ENCODE results near the gene EPAS1.

EPAS1 gene

DNA sequence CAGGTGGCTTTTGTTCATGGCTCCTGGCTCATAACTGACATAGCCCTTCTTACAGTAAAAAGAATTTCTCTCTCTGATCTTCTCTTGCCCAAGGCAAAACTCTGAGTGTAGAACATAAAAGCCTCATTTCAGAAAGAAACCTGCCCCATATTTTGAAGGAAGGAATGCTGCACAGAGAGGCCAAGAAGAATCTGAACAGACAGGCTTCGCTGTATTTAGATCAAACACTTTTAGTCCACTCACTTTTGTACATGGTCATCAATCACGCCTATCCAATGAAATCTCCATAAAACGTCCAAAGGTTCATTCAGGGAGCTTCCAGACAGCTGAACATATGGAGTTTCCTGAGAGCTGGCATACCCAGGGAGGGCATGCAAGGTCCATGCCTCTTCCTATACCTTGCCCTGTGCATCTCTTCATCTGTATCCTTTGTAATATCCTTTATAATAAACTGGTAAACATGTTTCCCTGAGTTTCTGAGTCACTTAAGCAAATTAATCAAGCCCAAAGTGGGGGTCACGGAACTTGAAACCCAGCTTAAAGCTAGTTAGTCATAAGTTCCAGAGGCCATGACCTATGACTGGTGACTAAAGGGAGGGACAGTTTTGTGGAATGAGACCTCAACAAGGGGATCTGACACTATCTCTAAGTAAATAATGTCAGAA is 119.7 kb downstream of the EPAS1 start:
- TF ChIP-seq GATA1 (IDR thresholded peaks at IDR 0.05; ENCODE audit: low read depth, low read length) (no peak), POLR2A (IDR thresholded peaks at IDR 0.05; ENCODE audit: low read length) (no peak)
- DNase-seq = no peak

DNA sequence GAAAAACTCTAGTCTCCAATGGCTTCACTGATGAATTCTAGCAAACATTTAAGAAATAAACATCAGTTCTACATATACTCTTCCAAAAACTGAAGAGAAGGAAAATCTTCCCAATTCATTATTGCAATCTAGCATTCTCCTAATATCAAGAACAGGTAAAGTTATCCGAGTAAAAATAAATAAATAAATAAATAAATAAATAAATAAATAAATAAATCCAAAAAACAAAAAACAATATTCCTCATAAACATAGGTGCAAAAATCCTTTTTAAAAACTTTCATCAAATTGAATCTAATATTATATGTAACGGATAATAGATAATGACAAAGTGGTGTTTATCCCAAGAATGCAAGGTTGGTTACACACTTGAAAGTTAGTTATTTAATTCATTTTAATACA is 123.7 kb downstream of the EPAS1 start:
- no peak for DNase-seq
- TF ChIP-seq GATA1 (IDR thresholded peaks at IDR 0.05; ENCODE audit: low read depth, low read length) (no peak), POLR2A (IDR thresholded peaks at IDR 0.05; ENCODE audit: low read length) (no peak)

DNA sequence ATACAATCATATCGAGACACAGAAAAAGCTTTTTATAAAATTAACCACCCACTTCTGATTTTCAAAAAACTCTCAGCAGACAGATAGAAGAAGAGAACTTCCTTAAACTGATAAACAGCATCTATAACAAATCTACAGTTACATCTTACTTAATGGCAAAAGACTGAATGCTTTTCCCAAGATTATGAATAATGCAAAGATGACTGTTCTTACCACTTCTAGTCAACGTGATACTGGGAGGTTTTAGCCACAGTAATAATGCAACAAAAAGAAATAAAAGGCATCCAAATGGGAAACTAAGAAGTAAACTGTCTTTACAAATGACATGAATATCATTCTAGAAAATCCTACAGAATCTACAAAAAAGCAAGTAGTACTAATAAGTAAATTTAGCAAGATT is 124.2 kb downstream of the EPAS1 start:
- no peak for DNase-seq
- no peak for TF ChIP-seq GATA1 (IDR thresholded peaks at IDR 0.05; ENCODE audit: low read depth, low read length)
- TF ChIP-seq POLR2A (IDR thresholded peaks at IDR 0.05; ENCODE audit: low read length) = no peak

DNA sequence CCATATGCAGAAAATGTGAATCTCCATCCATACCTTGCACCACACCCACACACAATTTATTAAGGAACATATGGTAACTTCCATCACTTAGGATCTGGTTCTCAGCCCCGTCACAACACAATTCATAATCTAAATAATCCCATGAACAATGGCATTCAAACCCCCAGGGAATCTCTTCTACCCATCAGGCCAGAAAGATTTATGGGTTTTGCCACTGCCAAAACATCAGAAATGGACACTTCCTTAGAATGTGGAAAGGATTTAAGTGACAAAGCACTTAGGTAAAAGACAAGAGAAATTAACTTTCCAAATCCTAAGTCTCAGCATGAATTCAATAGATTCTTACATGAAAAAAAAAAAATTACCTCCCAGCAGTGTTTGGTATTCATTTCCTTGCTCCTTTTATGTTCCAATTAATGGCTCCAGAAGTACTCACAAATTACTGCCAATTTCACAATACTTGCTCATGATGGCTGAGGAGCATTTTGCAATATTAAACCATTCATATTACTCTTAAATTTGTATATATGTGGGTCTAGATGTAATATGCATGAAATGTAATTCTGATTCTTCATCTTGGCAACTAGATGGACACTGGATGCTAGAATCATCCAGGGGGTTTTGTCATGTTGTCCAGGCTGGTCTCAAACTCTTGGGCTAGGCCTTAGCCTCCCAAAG is 125.6 kb downstream of the EPAS1 start:
- TF ChIP-seq GATA1 (IDR thresholded peaks at IDR 0.05; ENCODE audit: low read depth, low read length) (no peak), POLR2A (IDR thresholded peaks at IDR 0.05; ENCODE audit: low read length) (no peak)
- no peak for DNase-seq

DNA sequence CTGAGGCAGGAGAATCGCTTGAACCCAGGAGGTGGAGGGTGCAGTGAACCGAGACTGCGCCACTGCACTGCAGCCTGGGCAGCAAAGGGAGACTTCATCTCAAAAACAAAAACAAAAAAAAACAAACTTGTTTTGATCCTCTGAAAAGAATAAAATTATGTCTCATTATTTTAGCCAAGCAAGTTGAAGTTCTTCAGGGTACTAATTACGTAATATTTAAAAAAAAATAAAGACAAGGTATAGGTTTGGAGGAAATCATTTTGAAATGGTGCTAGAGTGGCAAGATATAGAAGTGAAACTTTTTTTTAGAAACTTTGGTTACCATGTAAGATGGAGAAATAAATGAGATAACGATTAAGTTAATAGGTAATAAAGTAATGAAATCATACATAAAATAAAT is 127.7 kb downstream of the EPAS1 start:
- TF ChIP-seq POLR2A (IDR thresholded peaks at IDR 0.05; ENCODE audit: low read length) (no peak), GATA1 (IDR thresholded peaks at IDR 0.05; ENCODE audit: low read depth, low read length) (no peak)
- no peak for DNase-seq

DNA sequence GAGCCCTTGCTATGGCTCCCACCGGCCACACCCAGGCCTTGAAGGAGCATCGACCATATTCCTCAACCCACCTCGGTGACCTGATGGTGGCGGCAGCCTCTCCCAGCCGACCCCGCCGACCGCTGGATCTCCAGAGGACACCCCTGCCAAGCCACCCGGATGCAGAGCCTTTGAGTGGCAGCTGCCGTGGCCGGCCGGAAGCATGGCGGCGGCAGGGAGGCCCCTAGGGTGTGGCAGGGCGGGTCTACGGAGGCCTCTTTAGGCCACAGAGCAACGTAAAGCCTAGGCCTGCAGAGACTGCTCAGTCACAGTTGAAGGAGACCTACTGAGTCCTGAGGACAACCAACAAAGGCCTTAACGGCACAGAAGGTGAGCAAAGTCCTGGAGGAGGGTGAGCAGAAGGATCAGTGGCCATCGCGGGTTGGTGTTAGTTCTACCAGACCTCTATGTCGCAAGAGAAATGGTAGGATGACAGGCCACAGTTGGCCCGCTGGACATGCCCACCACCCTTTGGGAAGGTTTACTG is 131.8 kb downstream of the EPAS1 start:
- DNase-seq = no peak
- no peak for TF ChIP-seq GATA1 (IDR thresholded peaks at IDR 0.05; ENCODE audit: low read depth, low read length)
- TF ChIP-seq POLR2A (IDR thresholded peaks at IDR 0.05; ENCODE audit: low read length) = no peak

DNA sequence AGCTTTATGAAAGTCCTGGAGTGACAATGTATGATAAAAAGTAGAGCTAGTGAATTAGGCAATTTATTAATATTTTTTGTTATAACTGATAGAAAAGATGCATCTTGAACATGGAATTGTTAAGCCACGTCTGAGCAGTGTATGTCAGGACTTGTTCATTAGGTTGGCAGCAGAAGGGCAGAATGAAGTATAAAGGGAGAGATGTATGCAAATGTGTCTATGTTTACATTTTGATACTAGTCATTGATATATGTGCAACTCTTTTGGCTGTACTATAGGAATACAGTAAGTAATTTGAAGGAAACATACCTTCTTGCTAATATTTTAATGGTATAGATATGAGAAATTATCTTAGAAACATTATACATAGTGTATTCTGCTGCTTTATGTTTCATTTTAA is 133.2 kb downstream of the EPAS1 start:
- DNase-seq = no peak
- TF ChIP-seq POLR2A (IDR thresholded peaks at IDR 0.05; ENCODE audit: low read length) = no peak

DNA sequence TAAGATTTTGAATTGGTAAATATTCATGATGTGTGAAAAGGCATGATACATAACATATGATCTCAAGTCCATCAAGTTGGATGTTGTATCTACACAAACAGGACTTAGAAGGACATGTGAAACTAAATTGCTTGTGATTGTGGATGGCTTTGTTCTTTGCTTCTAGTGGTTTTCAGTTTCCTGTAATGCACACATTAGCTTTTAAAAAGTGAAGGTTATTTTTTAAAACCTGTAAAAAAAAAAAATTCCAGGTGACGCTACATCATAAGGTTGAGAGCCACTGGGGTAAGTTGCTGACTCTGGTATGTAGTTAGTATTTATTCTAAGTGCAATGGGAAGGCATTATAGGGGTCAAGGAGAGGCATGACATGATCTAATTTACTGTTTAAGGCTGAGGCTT is 133.8 kb downstream of the EPAS1 start:
- no peak for DNase-seq
- TF ChIP-seq GATA1 (IDR thresholded peaks at IDR 0.05; ENCODE audit: low read depth, low read length) (no peak), POLR2A (IDR thresholded peaks at IDR 0.05; ENCODE audit: low read length) (no peak)

DNA sequence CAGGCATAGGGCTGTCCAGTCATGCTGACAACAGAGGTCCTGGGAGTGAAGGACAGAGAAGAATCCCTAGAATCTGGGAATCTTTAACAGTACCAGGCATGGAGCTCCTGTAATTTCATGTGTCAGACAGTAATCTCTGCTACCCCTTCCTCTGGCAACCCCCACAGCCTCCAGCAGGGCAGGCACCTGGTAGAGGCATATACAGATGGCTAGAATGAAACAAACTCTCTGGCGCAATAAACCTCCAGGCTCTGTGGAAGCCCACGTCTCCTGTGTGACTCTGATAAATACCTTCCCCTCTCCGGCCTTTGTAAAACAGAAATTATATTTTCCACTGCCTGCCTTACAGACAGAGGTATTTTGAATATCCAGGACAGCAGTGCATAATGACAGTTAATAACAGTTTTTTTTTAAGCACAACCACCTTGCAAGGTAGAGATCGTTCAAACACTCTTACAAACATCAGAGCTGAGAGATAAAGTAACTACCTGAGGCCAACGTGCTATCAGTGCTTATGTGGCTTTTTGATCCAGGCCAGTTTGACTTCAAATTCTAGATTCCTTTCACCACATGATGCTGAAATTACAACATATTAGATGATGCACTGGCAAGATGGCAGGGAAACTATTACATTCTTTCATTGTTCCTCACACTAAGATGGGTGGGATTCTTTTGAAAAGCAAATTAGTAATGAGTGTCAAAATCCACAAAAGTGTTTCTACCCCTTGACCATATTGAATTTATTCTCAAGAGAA is 134.5 kb downstream of the EPAS1 start:
- DNase-seq = no peak
- no peak for TF ChIP-seq GATA1 (IDR thresholded peaks at IDR 0.05; ENCODE audit: low read depth, low read length)
- no peak for TF ChIP-seq POLR2A (IDR thresholded peaks at IDR 0.05; ENCODE audit: low read length)

DNA sequence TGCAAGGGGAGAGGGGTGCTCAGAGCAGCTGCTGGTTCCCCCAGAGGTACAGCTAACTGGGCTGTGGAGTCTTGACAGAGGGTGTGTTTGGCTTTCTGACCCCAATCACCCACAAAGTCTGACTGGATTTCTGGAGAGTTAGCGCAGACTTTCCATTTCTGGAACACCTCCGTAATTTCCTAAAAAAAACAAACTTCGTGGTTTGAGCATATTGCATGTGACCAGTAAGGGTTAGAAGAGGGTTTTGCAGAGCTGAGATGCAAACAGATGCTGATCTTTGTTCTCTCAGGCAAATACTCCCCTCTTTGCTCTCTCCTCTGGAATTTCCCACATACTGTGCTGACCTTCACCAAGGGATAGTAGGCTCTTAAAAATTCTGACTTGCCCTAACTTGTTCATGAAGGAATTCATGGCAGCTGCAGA is 137.7 kb downstream of the EPAS1 start:
- no peak for TF ChIP-seq GATA1 (IDR thresholded peaks at IDR 0.05; ENCODE audit: low read depth, low read length)
- TF ChIP-seq POLR2A (IDR thresholded peaks at IDR 0.05; ENCODE audit: low read length) = no peak
- DNase-seq = no peak

DNA sequence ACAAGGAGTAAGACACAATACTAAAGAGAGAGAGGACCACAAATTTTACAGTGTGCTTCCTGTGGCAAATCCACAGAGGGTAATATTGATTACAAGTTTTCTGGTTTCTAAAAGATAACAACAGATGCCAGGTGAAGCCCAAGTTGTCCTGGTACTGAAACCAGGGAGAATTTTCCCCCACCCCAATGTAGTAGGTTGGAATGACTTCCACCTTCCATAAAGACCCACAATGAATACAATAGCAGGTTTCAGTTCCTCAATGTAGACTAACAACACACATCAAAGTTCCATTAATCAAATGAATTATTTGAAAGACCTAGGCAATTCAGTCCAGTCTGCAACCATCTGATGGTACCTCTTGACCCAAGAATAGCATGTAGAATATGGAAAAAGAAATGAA is 138.1 kb downstream of the EPAS1 start:
- no peak for DNase-seq

DNA sequence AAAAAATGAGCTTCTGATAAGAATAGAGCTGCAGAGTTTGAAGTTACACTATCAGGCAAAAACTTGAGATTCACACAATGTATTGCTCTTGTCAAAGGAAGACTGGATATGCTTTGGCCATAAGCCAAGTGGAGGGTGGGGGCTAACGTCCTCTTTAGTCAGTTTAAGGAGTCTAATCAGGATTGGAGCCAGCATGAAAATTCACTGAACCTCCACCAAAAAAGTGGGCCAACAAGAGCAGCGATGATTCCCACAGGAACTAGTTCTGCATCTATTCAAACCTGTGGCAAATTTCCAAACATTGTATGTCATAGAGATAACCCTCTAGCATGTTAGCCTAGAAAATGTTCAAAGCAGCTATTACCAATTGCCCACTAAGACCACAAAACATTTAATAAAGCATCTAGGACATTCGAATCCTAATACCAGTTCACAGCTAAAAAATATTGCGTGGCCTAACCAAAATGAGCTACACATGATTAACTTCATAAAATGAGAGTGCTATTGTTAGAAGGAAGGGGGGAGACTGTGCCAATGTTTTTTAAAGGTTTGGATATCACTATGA is 138.7 kb downstream of the EPAS1 start:
- TF ChIP-seq POLR2A (IDR thresholded peaks at IDR 0.05; ENCODE audit: low read length) (no peak), GATA1 (IDR thresholded peaks at IDR 0.05; ENCODE audit: low read depth, low read length) (no peak)
- no peak for DNase-seq

More for the DNA sequence above, 138.1 kb downstream of the EPAS1 start:
- TF ChIP-seq POLR2A (IDR thresholded peaks at IDR 0.05; ENCODE audit: low read length) (no peak), GATA1 (IDR thresholded peaks at IDR 0.05; ENCODE audit: low read depth, low read length) (no peak)

Data from erythroblast (primary cell).